Left lobe of liver (tissue), 2 donors: Measurements from ENCODE around the gene SPATA24. TPM values are rescaled to one million over a fixed set of nuclear protein-coding genes. Genes with fewer than 3 reads are reported as not detected.

Experiments used
- ATAC-seq: fragments of 200-7000 bp; cut with Tn5 transposase; one replicate; pipeline ENCODE4 v1.9.1; 2020; ENCODE audit warnings: mild to moderate bottlenecking, moderate library complexity
- DNase-seq: peaks from one replicate; pipeline ENCODE4 v3.0.0-alpha.2; 2020; ENCODE audit warnings: low spot score
- total RNA-seq: library from RNA; stranded (reverse); gene quantifications from one replicate; pipeline ENCODE4 v1.2.1, GENCODE V29; 2021
- donor health status: DM: no; HTN: no; CAD: no; lungs with moderate emphysema.
- donor health status: DM: no; HTN: yes; CAD: no.

The SPATA24 gene
- total RNA-seq, 1 donor from 2014 or later, result 2.2 TPM

GRCh38 chr5:139383993-139384590 is 19.8 kb downstream of the SPATA24 start:
- DNase-seq (no peak), ATAC-seq (peak; percentile 52)

- DNase-seq (peak; percentile 91), ATAC-seq (peak; percentile 73)
Observed at GRCh38 chr5:139383275-139383992, 20.5 kb downstream of the SPATA24 start, which contains the start of gene SLC23A1. TSS of gene SLC23A1 (minus strand) at chr5:139383297. CDS start at chr5:139383253, 44 bp downstream.

GRCh38 chr5:139382807-139383206 is 21.1 kb downstream of the SPATA24 start:
- DNase-seq (no peak), ATAC-seq (peak; percentile 6)

GRCh38 chr5:139381837-139382761 is 21.8 kb downstream of the SPATA24 start:
- no peak for DNase-seq

GRCh38 chr5:139379626-139380449 is 24.1 kb downstream of the SPATA24 start:
- ATAC-seq, result no peak
- no peak for DNase-seq

More at GRCh38 chr5:139381837-139382761, 21.8 kb downstream of the SPATA24 start:
- ATAC-seq, result peak; percentile 39

GRCh38 chr5:139378941-139379361 is 24.9 kb downstream of the SPATA24 start:
- ATAC-seq (no peak), DNase-seq (no peak)

GRCh38 chr5:139378101-139378825 is 25.6 kb downstream of the SPATA24 start:
- DNase-seq, result peak; percentile 42
- no peak for ATAC-seq

- peak; percentile 37 for DNase-seq
- ATAC-seq, result no peak
Observed at GRCh38 chr5:139377226-139377625, 26.7 kb downstream of the SPATA24 start.

GRCh38 chr5:139376364-139376763 is 27.5 kb downstream of the SPATA24 start:
- ATAC-seq (no peak), DNase-seq (peak; percentile 28)

GRCh38 chr5:139374909-139375308 is 29.0 kb downstream of the SPATA24 start:
- DNase-seq (peak; percentile 34), ATAC-seq (no peak)

GRCh38 chr5:139371482-139372435 is 32.1 kb downstream of the SPATA24 start:
- DNase-seq, result peak; percentile 40
- ATAC-seq, result no peak

GRCh38 chr5:139369181-139369580 is 34.7 kb downstream of the SPATA24 start:
- DNase-seq (no peak), ATAC-seq (no peak)

- DNase-seq, result no peak
- no peak for ATAC-seq
Observed at GRCh38 chr5:139368613-139369012, 35.3 kb downstream of the SPATA24 start.

GRCh38 chr5:139364466-139364865 is 39.4 kb downstream of the SPATA24 start:
- ATAC-seq, result no peak
- DNase-seq, result no peak

GRCh38 chr5:139363937-139364336 is 40.0 kb downstream of the SPATA24 start:
- no peak for ATAC-seq
- no peak for DNase-seq

- no peak for ATAC-seq
- no peak for DNase-seq
Observed at GRCh38 chr5:139361835-139362429, 42.0 kb downstream of the SPATA24 start.

GRCh38 chr5:139360384-139360783 is 43.5 kb downstream of the SPATA24 start:
- DNase-seq, result no peak

GRCh38 chr5:139358064-139358463 is 45.8 kb downstream of the SPATA24 start:
- DNase-seq, result no peak
- ATAC-seq, result no peak

More at GRCh38 chr5:139360384-139360783, 43.5 kb downstream of the SPATA24 start:
- no peak for ATAC-seq
